ENCODE results near the gene PLCL2.

- TF ChIP-seq CTCF (IDR thresholded peaks at IDR 0.05; ENCODE audit: insufficient read depth, low read length, poor library complexity, severe bottlenecking) (no peak), EZH2phosphoT487 (conservative IDR thresholded peaks at IDR 0.05; ENCODE audit: low read length) (no peak)
Observed at GRCh38 chr3:17057321-17057720, 172.6 kb downstream of the PLCL2 start.

Data from SU-DHL-6 (cell line).